Astrocyte of the cerebellum (primary cell): ENCODE data around the gene ABCG2.

Experiments
- DNase-seq: peaks from one replicate; pipeline ENCODE4 v3.0.0-alpha.2; 2011; ENCODE audit warnings: low read depth
- H3K4me3 ChIP-seq: 2 replicates; pipeline ENCODE4 v1.5.1; 2011; ENCODE audit warnings: mild to moderate bottlenecking, low read depth, low read length, moderate library complexity
- CTCF ChIP-seq: IDR thresholded peaks from 2 replicates; pipeline ENCODE4 v1.5.1; 2012; ENCODE audit warnings: low read length, low read depth, moderate library complexity, mild to moderate bottlenecking; ENCODE audit errors: missing control alignments
- in situ Hi-C: cut with HindIII; loops from 2 replicates; pipeline ENCODE4 v1.10.0; 2017; ENCODE audit warnings: low sequenced_read_pairs

Gene ABCG2

GRCh38 chr4:88188738-88189417 lies 30.4 kb upstream of the ABCG2 start:
- no peak for TF ChIP-seq CTCF
- DNase-seq = no peak
- in situ Hi-C loops = no loop called here
- no peak overlapping the region for H3K4me3 ChIP-seq

DNA sequence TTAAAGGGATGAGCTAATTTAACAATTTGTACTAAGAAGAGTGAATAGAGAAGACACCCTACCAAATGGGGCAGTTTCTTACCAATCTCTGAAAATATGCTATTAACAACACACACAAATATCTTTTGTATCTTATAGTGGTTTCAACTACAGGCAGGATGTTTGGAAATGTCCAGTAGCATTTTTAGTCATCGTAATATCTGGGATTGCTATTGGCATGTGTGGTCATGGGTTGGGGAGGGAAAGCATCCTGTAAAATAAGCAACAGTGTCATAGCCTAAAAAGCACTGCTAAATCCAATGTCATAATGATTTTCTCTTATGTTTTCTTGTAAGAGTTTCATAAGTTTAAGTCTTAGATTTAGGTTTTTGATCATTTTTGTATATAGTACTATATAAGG lies 29.3 kb upstream of the ABCG2 start:
- in situ Hi-C loops = no loop called here
- no peak for TF ChIP-seq CTCF
- DNase-seq = no peak
- H3K4me3 ChIP-seq = no peak overlapping the region

DNA sequence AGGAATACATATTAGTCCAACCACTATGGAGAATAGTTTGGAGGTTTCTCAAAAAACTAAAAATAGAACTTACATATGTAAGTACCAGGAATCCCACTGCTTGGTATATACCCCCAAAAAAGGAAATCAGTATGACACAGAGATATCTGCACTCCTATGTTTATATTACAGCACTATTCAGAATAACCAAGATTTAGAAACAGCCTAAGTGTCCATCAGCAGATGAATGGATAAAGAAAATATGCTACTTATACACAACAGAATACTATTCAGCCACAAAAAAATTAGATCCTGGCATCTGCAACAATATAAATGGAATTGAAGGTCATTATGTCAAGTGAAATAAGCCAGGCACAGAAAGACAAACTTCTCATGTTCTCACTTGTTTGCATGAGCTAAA lies 27.5 kb upstream of the ABCG2 start:
- no peak overlapping the region for H3K4me3 ChIP-seq
- no peak for DNase-seq
- in situ Hi-C loops = no loop called here
- no peak for TF ChIP-seq CTCF

DNA sequence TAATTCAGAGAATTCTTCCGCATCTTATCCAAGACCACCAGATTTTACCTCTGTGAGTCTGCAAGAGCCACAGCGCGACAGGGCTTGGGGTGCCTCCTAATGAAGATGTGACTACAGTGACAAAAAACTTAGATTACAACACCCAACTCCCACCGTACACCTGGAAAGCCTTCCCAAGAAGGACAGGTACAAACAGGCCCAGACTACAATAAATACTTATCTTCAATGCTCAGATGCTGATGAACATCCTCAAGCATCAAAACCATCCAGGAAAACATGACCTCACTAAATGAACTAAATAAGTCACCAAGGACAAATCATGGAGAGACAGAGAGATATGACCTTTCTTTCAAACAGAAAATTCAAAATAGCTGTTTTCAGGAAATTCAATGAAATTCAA lies 20.8 kb upstream of the ABCG2 start:
- no peak for DNase-seq
- no peak for TF ChIP-seq CTCF
- no peak overlapping the region for H3K4me3 ChIP-seq
- in situ Hi-C loops = no loop called here

GRCh38 chr4:88178626-88179231 lies 20.3 kb upstream of the ABCG2 start:
- no peak for DNase-seq
- in situ Hi-C loops = no loop called here
- TF ChIP-seq CTCF = no peak
- no peak overlapping the region for H3K4me3 ChIP-seq

DNA sequence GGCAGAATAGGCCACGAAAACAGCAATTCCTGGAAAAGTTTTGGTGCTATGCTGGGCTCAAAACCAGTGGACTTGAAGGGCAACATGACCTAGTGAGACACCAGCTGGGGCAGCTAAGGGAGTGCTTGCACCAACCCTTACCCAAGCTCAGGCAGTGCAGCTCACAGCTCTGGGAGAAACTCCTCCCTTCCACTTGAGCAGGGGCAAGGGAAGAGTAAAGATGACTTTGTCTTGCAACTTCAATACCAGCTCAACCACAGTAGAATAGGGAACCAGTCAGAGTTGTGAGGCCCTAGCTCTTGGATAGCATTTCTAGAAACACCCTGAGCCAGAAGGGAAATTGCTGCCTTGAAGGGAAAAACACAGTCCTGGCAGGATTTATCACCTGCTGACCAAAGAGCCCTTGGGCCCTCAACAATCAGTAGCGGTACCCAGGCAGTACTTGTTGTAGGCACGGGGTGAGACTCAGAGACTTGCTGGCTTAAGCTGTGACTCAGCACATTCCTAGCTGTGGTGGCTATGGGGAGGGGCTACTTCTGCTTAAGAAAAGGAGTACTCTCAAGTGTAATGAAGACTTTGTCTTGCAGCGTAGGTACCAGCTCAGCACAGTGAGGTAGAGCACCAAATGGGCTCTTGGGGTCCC lies 19.7 kb upstream of the ABCG2 start:
- in situ Hi-C loops = no loop called here
- no peak for TF ChIP-seq CTCF
- DNase-seq = peak; percentile 27
- H3K4me3 ChIP-seq = no peak overlapping the region
